NB4 (cell line): ENCODE data around the gene NCK2.

Source experiments
- CTCF ChIP-seq: IDR thresholded peaks from one replicate; pipeline ENCODE4 v1.5.1; 2012; ENCODE audit warnings: low read depth, low read length
- MAX ChIP-seq: IDR thresholded peaks from 2 replicates; pipeline ENCODE4 v1.6.1; 2011; ENCODE audit warnings: low read depth, low read length

GRCh38 chr2:105712981-105713596 lies 31.6 kb upstream of the NCK2 start:
- no peak for TF ChIP-seq CTCF
- TF ChIP-seq MAX: no peak
